ENCODE measurements around the gene SPNS1.
"Not testable (repeated sequence)": the region's sequence is repeated elsewhere in the genome, so short reads cannot be mapped to it uniquely, and the experiment has no call there.

The SPNS1 gene

GRCh38 chr16:28939825-28940224 lies 34.8 kb upstream of the SPNS1 start:
- peaks cover 24% of the 10 kb centered on the region for H3K4me1 Mint-ChIP-seq
- H3K9me3 Mint-ChIP-seq; ATAC-seq; H3K27ac Mint-ChIP-seq; H3K4me3 Mint-ChIP-seq; DNase-seq (ENCODE audit: low spot score in 2 of 2): not testable (repeated sequence)
- peaks cover 23% of the 10 kb centered on the region for H3K36me3 Mint-ChIP-seq

- Mint-ChIP-seq H3K4me1 (peaks cover 17% of the 10 kb centered on the region), H3K36me3 (peaks cover under 1% of the 10 kb centered on the region), H3K4me3 (no peak overlapping the region), H3K27ac (no peak overlapping the region), H3K9me3 (no peaks in the 10 kb centered on the region)
- ATAC-seq = no peak
- DNase-seq (ENCODE audit: low spot score in 2 of 2) = no peak
Measured at GRCh38 chr16:28943281-28943680, 31.3 kb upstream of the SPNS1 start.

- no peak for DNase-seq (ENCODE audit: low spot score in 2 of 2)
- Mint-ChIP-seq H3K9me3 (no peaks in the 10 kb centered on the region), H3K27ac (no peak overlapping the region), H3K4me1 (peaks cover 21% of the 10 kb centered on the region), H3K4me3 (no peak overlapping the region), H3K36me3 (peaks cover 12% of the 10 kb centered on the region)
- no peak for ATAC-seq
Measured at GRCh38 chr16:28946681-28947080, 27.9 kb upstream of the SPNS1 start.

GRCh38 chr16:28950648-28951409 lies 23.7 kb upstream of the SPNS1 start, which contains the start of gene NFATC2IP:
TSS of gene NFATC2IP (plus strand) at chr16:28950937. CDS start at chr16:28951012, 75 bp downstream.
- DNase-seq (ENCODE audit: low spot score in 2 of 2) (peak; percentile 99 to 100), ATAC-seq (peak; percentile 98)
- peak within 1 kb of the TSS; percentile 93 for H3K27ac Mint-ChIP-seq
- H3K4me3 Mint-ChIP-seq = peak within 1 kb of the TSS; percentile 83
- H3K36me3 Mint-ChIP-seq = peaks cover 54% of the 10 kb centered on the region
- no peaks in the 10 kb centered on the region for H3K9me3 Mint-ChIP-seq
- H3K4me1 Mint-ChIP-seq = peaks cover 25% of the 10 kb centered on the region

GRCh38 chr16:28951410-28951943 lies 23.1 kb upstream of the SPNS1 start:
- Mint-ChIP-seq H3K27ac (peak overlapping the region; percentile 93), H3K4me3 (peak overlapping the region; percentile 83), H3K9me3 (no peaks in the 10 kb centered on the region), H3K36me3 (peaks cover 60% of the 10 kb centered on the region), H3K4me1 (peaks cover 22% of the 10 kb centered on the region)
- no peak for DNase-seq (ENCODE audit: low spot score in 2 of 2)
- no peak for ATAC-seq

GRCh38 chr16:28958216-28958615 lies 16.4 kb upstream of the SPNS1 start:
- no peak for ATAC-seq
- peaks cover 100% of the 10 kb centered on the region for H3K36me3 Mint-ChIP-seq
- H3K9me3 Mint-ChIP-seq = no peaks in the 10 kb centered on the region
- no peak for DNase-seq (ENCODE audit: low spot score in 2 of 2)
- no peak overlapping the region for H3K4me3 Mint-ChIP-seq
- H3K27ac Mint-ChIP-seq = no peak overlapping the region
- peaks cover 10% of the 10 kb centered on the region for H3K4me1 Mint-ChIP-seq

- Mint-ChIP-seq H3K4me1 (peaks cover 9% of the 10 kb centered on the region), H3K9me3 (no peaks in the 10 kb centered on the region), H3K36me3 (peaks cover 100% of the 10 kb centered on the region), H3K4me3 (no peak overlapping the region), H3K27ac (no peak overlapping the region)
- DNase-seq (ENCODE audit: low spot score in 2 of 2) (no peak), ATAC-seq (no peak)
Measured at GRCh38 chr16:28958836-28959235, 15.7 kb upstream of the SPNS1 start.

- H3K9me3 Mint-ChIP-seq = no peaks in the 10 kb centered on the region
- H3K4me1 Mint-ChIP-seq = no peaks in the 10 kb centered on the region
Measured at GRCh38 chr16:28964072-28964471, 10.5 kb upstream of the SPNS1 start.

GRCh38 chr16:28964496-28964895 lies 10.1 kb upstream of the SPNS1 start:
- no peak for DNase-seq (ENCODE audit: low spot score in 2 of 2)
- H3K4me1 Mint-ChIP-seq = no peaks in the 10 kb centered on the region
- H3K36me3 Mint-ChIP-seq = peaks cover 78% of the 10 kb centered on the region
- H3K9me3 Mint-ChIP-seq = no peaks in the 10 kb centered on the region
- no peak overlapping the region for H3K27ac Mint-ChIP-seq
- no peak overlapping the region for H3K4me3 Mint-ChIP-seq
- no peak for ATAC-seq

More at GRCh38 chr16:28964072-28964471, 10.5 kb upstream of the SPNS1 start:
- DNase-seq (ENCODE audit: low spot score in 2 of 2) (no peak), ATAC-seq (no peak)
- Mint-ChIP-seq H3K4me3 (no peak overlapping the region), H3K36me3 (peaks cover 82% of the 10 kb centered on the region), H3K27ac (peak overlapping the region; percentile 43)

GRCh38 chr16:28967156-28967555 lies 7.4 kb upstream of the SPNS1 start:
- no peaks in the 10 kb centered on the region for H3K9me3 Mint-ChIP-seq
- H3K27ac Mint-ChIP-seq = peak overlapping the region; percentile 43
- no peak overlapping the region for H3K4me3 Mint-ChIP-seq
- DNase-seq (ENCODE audit: low spot score in 2 of 2) (no peak), ATAC-seq (no peak)
- H3K4me1 Mint-ChIP-seq = no peaks in the 10 kb centered on the region
- H3K36me3 Mint-ChIP-seq = peaks cover 51% of the 10 kb centered on the region

- not testable (repeated sequence) for H3K4me3 Mint-ChIP-seq; DNase-seq (ENCODE audit: low spot score in 2 of 2); H3K9me3 Mint-ChIP-seq; H3K27ac Mint-ChIP-seq; H3K4me1 Mint-ChIP-seq; ATAC-seq
- peaks cover 35% of the 10 kb centered on the region for H3K36me3 Mint-ChIP-seq
Measured at GRCh38 chr16:28969696-28970095, 4.9 kb upstream of the SPNS1 start.

- peak overlapping the region; percentile 97 for H3K4me3 Mint-ChIP-seq
- peak overlapping the region; percentile 97 for H3K27ac Mint-ChIP-seq
- H3K36me3 Mint-ChIP-seq = peaks cover 32% of the 10 kb centered on the region
- no peak for DNase-seq (ENCODE audit: low spot score in 2 of 2)
- ATAC-seq = peak; percentile 17
- no peaks in the 10 kb centered on the region for H3K9me3 Mint-ChIP-seq
- peaks cover 45% of the 10 kb centered on the region for H3K4me1 Mint-ChIP-seq
Measured at GRCh38 chr16:28974007-28974436, 556 bp upstream of the SPNS1 start.

- DNase-seq (ENCODE audit: low spot score in 2 of 2) = no peak
- H3K36me3 Mint-ChIP-seq = peaks cover 42% of the 10 kb centered on the region
- H3K4me1 Mint-ChIP-seq = peaks cover 45% of the 10 kb centered on the region
- H3K9me3 Mint-ChIP-seq = no peaks in the 10 kb centered on the region
- peak overlapping the region; percentile 97 for H3K4me3 Mint-ChIP-seq
- peak overlapping the region; percentile 97 for H3K27ac Mint-ChIP-seq
- peak; percentile 8 for ATAC-seq
Measured at GRCh38 chr16:28975158-28975599, 601 bp downstream of the SPNS1 start.

GRCh38 chr16:28977703-28978662 lies 3.4 kb downstream of the SPNS1 start:
- no peak for DNase-seq (ENCODE audit: low spot score in 2 of 2)
- H3K4me3 Mint-ChIP-seq = no peak overlapping the region
- no peak for ATAC-seq
- H3K4me1 Mint-ChIP-seq = peaks cover 52% of the 10 kb centered on the region
- H3K36me3 Mint-ChIP-seq = peaks cover 64% of the 10 kb centered on the region
- peak overlapping the region; percentile 26 for H3K27ac Mint-ChIP-seq
- no peaks in the 10 kb centered on the region for H3K9me3 Mint-ChIP-seq

- peaks cover 57% of the 10 kb centered on the region for H3K4me1 Mint-ChIP-seq
- H3K27ac Mint-ChIP-seq; ATAC-seq; H3K9me3 Mint-ChIP-seq; H3K4me3 Mint-ChIP-seq; DNase-seq (ENCODE audit: low spot score in 2 of 2): not testable (repeated sequence)
- peaks cover 64% of the 10 kb centered on the region for H3K36me3 Mint-ChIP-seq
Measured at GRCh38 chr16:28980330-28980729, 5.8 kb downstream of the SPNS1 start.

All from stimulated activated effector memory CD8-positive, alpha-beta T cell treated with anti-CD3 and anti-CD28 coated beads, Interleukin-12 subunit alpha, Interleukin-12 subunit beta, amount 100 ng/mL, for 72 hours (primary cell).